HG02642 (cell line): ENCODE results near the gene PRR13.

ENCODE experiments used
- ATAC-seq: cut with Tn5 transposase; IDR thresholded peaks from one replicate; pipeline ENCODE4 v1.9.1; 2021; ENCODE audit warnings: mild to moderate bottlenecking; ENCODE audit not compliant: unreplicated experiment, poor library complexity

The PRR13 gene

GRCh38 chr12:53489242-53489864, 47.8 kb downstream of the PRR13 start:
- ATAC-seq, result no peak

DNA sequence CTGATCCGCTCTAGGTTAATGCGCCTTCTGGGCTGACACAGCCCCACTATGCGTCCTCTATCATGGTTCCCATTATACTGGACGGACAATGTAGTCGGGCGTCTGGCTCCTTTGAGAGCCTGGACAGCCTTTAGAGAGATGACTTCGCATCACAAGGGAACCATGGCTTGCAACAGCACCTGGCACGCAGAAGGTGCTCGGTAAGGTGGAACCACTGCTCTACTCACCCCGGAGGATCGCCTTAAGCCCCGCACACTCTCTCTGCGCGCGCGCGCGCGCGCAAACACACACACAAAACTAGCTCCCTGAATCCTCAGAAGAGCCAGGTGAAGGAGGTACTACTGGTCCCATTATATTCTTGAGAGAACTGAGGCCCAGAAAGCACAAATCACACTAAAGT, 50.7 kb downstream of the PRR13 start:
- no peak for ATAC-seq

- peak; percentile 96 for ATAC-seq
Observed at GRCh38 chr12:53492830-53493609, 51.5 kb downstream of the PRR13 start.

- ATAC-seq, result no peak
Observed at GRCh38 chr12:53493610-53494391, 52.3 kb downstream of the PRR13 start.
